SK-N-SH treated with all-trans-retinoic acid at 6 μM for 48 hours (cell line): Measurements from ENCODE around the gene TTC3.

Experiments
- ATAC-seq: fragments of 200-7000 bp; cut with Tn5 transposase; 3 replicates; pipeline ENCODE4 v1.9.1; 2020; ENCODE audit warnings: mild to moderate bottlenecking, moderate library complexity
- ARNTL ChIP-seq: fragments of 450-650 bp; formaldehyde crosslinking; IDR thresholded peaks from 2 replicates; pipeline ENCODE4 v1.5.0; 2020; ENCODE audit warnings: low read depth, mild to moderate bottlenecking, moderate library complexity, borderline replicate concordance
- BACH2 ChIP-seq: fragments of 250-450 bp; sonication (Bioruptor Pico); IDR thresholded peaks from 2 replicates; pipeline ENCODE4 v1.9.0; 2021; ENCODE audit warnings: mild to moderate bottlenecking, borderline replicate concordance
- CREB5 ChIP-seq: fragments of 250-450 bp; sonication (Bioruptor Pico); IDR thresholded peaks from 2 replicates; pipeline ENCODE4 v1.5.1; 2020; ENCODE audit warnings: low read depth, mild to moderate bottlenecking, moderate library complexity
- CSDC2 ChIP-seq: fragments of 250-450 bp; sonication (Bioruptor Pico); IDR thresholded peaks from 2 replicates; pipeline ENCODE4 v1.5.0; 2020; ENCODE audit warnings: mild to moderate bottlenecking, moderate library complexity
- CSRNP3 ChIP-seq: fragments of 250-450 bp; sonication (Bioruptor Pico); IDR thresholded peaks from 2 replicates; pipeline ENCODE4 v1.5.1; 2021; ENCODE audit warnings: mild to moderate bottlenecking, moderate library complexity
- ESRRG ChIP-seq: fragments of 250-450 bp; sonication (Bioruptor Pico); IDR thresholded peaks from 2 replicates; pipeline ENCODE4 v1.6.1; 2021; ENCODE audit warnings: mild to moderate bottlenecking
- GLIS3 ChIP-seq: fragments of 250-450 bp; sonication (Bioruptor Pico); IDR thresholded peaks from 2 replicates; pipeline ENCODE4 v1.5.0; 2020; ENCODE audit warnings: mild to moderate bottlenecking, moderate library complexity
- ISL1 ChIP-seq: fragments of 250-450 bp; sonication (Bioruptor Pico); IDR thresholded peaks from 2 replicates; pipeline ENCODE4 v2.1.2; 2022; ENCODE audit warnings: mild to moderate bottlenecking, moderate library complexity
- PATZ1 ChIP-seq: fragments of 250-450 bp; sonication (Bioruptor Pico); IDR thresholded peaks from 2 replicates; pipeline ENCODE4 v1.8.0; 2020; ENCODE audit warnings: mild to moderate bottlenecking, moderate library complexity, borderline replicate concordance
- POU6F1 ChIP-seq: fragments of 250-450 bp; sonication (Bioruptor Pico); IDR thresholded peaks from 2 replicates; pipeline ENCODE4 v1.8.0; 2021; ENCODE audit warnings: low read depth, mild to moderate bottlenecking, moderate library complexity, borderline replicate concordance
- PPARA ChIP-seq: fragments of 250-450 bp; sonication (Bioruptor Pico); IDR thresholded peaks from 2 replicates; pipeline ENCODE4 v1.5.0; 2020; ENCODE audit warnings: mild to moderate bottlenecking, borderline replicate concordance
- RARB ChIP-seq: fragments of 250-450 bp; sonication (Bioruptor Pico); IDR thresholded peaks from 2 replicates; pipeline ENCODE4 v1.8.0; 2021; ENCODE audit warnings: mild to moderate bottlenecking, moderate library complexity
- SNAI2 ChIP-seq: fragments of 250-450 bp; sonication (Bioruptor Pico); IDR thresholded peaks from 2 replicates; pipeline ENCODE4 v1.5.0; 2020; ENCODE audit warnings: mild to moderate bottlenecking, moderate library complexity
- TCF4 ChIP-seq: fragments of 250-450 bp; sonication (Bioruptor Pico); IDR thresholded peaks from 2 replicates; pipeline ENCODE4 v1.8.0; 2021; ENCODE audit warnings: mild to moderate bottlenecking, moderate library complexity, borderline replicate concordance
- TOX ChIP-seq: fragments of 250-450 bp; sonication (Bioruptor Pico); IDR thresholded peaks from 2 replicates; pipeline ENCODE4 v1.8.0; 2021; ENCODE audit warnings: mild to moderate bottlenecking, moderate library complexity, borderline replicate concordance
- TSHZ2 ChIP-seq: fragments of 250-450 bp; sonication (Bioruptor Pico); IDR thresholded peaks from 2 replicates; pipeline ENCODE4 v1.5.0; 2020; ENCODE audit warnings: mild to moderate bottlenecking, moderate library complexity
- ZC3H10 ChIP-seq: fragments of 250-450 bp; sonication (Bioruptor Pico); IDR thresholded peaks from 2 replicates; pipeline ENCODE4 v1.5.1; 2021; ENCODE audit warnings: mild to moderate bottlenecking, moderate library complexity
- ZFP3 ChIP-seq: fragments of 250-450 bp; sonication (Bioruptor Pico); IDR thresholded peaks from 2 replicates; pipeline ENCODE4 v1.5.0; 2020; ENCODE audit warnings: mild to moderate bottlenecking, moderate library complexity
- ZFP30 ChIP-seq: fragments of 450-650 bp; formaldehyde crosslinking; IDR thresholded peaks from 2 replicates; pipeline ENCODE4 v1.5.0; 2022; ENCODE audit warnings: mild to moderate bottlenecking, moderate library complexity
- ZNF565 ChIP-seq: fragments of 450-650 bp; formaldehyde crosslinking; conservative IDR thresholded peaks from 2 replicates; pipeline ENCODE4 v1.5.0; 2020; ENCODE audit warnings: low read depth, mild to moderate bottlenecking, moderate library complexity
- ZNF70 ChIP-seq: fragments of 450-650 bp; formaldehyde crosslinking; IDR thresholded peaks from 2 replicates; pipeline ENCODE4 v1.5.0; 2020; ENCODE audit warnings: mild to moderate bottlenecking, moderate library complexity
- ZNF8 ChIP-seq: fragments of 450-650 bp; formaldehyde crosslinking; IDR thresholded peaks from 2 replicates; pipeline ENCODE4 v1.5.0; 2020; ENCODE audit warnings: mild to moderate bottlenecking, moderate library complexity

The TTC3 gene

GRCh38 chr21:37071561-37072273, 1.3 kb upstream of the TTC3 start:
- peak; percentile 19 for ATAC-seq
- no peak for TF ChIP-seq ARNTL (CRISPR knock-in tag)
- no peak for TF ChIP-seq CSRNP3 (CRISPR knock-in tag)
- no peak for TF ChIP-seq ZFP3 (CRISPR knock-in tag)
- no peak for TF ChIP-seq POU6F1 (CRISPR knock-in tag)
- TF ChIP-seq PPARA (CRISPR knock-in tag): no peak
- TF ChIP-seq TCF4 (CRISPR knock-in tag): no peak
- no peak for TF ChIP-seq ZNF565 (CRISPR knock-in tag)
- no peak for TF ChIP-seq ISL1 (CRISPR knock-in tag)
- no peak for TF ChIP-seq RARB (CRISPR knock-in tag)
- TF ChIP-seq BACH2 (CRISPR knock-in tag): no peak
- TF ChIP-seq ZNF8 (CRISPR knock-in tag): no peak

GRCh38 chr21:37072274-37072987, 623 bp upstream of the TTC3 start:
- peak; percentile 77 for ATAC-seq
- TF ChIP-seq CSRNP3 (CRISPR knock-in tag): no peak
- TF ChIP-seq TOX (CRISPR knock-in tag): no peak
- no peak for TF ChIP-seq ZFP30
- no peak for TF ChIP-seq BACH2 (CRISPR knock-in tag)
- no peak for TF ChIP-seq ZNF565 (CRISPR knock-in tag)
- no peak for TF ChIP-seq CSDC2 (CRISPR knock-in tag)
- no peak for TF ChIP-seq ESRRG
- peak; percentile 45; the same call in 1 of the 2 replicates for TF ChIP-seq ZNF70 (CRISPR knock-in tag)
- peak; percentile 87; the same call in 1 of the 2 replicates for TF ChIP-seq PATZ1 (CRISPR knock-in tag)
- TF ChIP-seq ARNTL (CRISPR knock-in tag): no peak
- TF ChIP-seq GLIS3 (CRISPR knock-in tag): peak; percentile 39; the same call in 1 of the 2 replicates
- no peak for TF ChIP-seq SNAI2

- ATAC-seq: peak; percentile 43
- no peak for TF ChIP-seq RARB (CRISPR knock-in tag)
- TF ChIP-seq ZC3H10 (CRISPR knock-in tag): no peak
- no peak for TF ChIP-seq SNAI2
- TF ChIP-seq POU6F1 (CRISPR knock-in tag): no peak
- TF ChIP-seq GLIS3 (CRISPR knock-in tag): no peak
- TF ChIP-seq CREB5 (CRISPR knock-in tag): no peak
- no peak for TF ChIP-seq ZFP3 (CRISPR knock-in tag)
- TF ChIP-seq BACH2 (CRISPR knock-in tag): no peak
- TF ChIP-seq PPARA (CRISPR knock-in tag): no peak
- no peak for TF ChIP-seq ZNF8 (CRISPR knock-in tag)
- no peak for TF ChIP-seq TSHZ2
- TF ChIP-seq ZNF565 (CRISPR knock-in tag): no peak
These were observed 553 bp downstream of the TTC3 start for GRCh38 chr21:37073417-37074196.
